HG03432 (cell line): ENCODE results near the gene PRIMA1.

Experiments used
- ATAC-seq: cut with Tn5 transposase; IDR thresholded peaks from one replicate; pipeline ENCODE4 v1.9.1; 2021; ENCODE audit warnings: mild to moderate bottlenecking, moderate library complexity; ENCODE audit not compliant: unreplicated experiment

The PRIMA1 gene, protein sequence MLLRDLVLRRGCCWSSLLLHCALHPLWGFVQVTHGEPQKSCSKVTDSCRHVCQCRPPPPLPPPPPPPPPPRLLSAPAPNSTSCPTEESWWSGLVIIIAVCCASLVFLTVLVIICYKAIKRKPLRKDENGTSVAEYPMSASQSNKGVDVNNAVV

DNA sequence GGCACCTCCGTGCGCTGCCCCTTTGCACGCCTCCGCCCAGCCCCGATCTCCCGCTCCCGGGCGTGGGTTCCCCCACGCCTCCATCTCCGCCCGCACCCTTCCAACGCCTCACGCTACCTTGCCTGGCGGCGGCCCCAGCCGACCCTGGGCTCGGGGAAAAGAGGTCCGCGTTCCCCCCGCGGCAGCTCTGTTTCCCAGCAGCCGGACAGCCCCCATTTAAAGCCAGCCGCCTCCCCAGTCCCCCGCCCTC is at the start of gene PRIMA1:
Gene PRIMA1 (minus strand): TSS at position 193 of the 250 bp plus-strand sequence. CDS start 767 bp downstream, outside the sequence.
- no peak for ATAC-seq

DNA sequence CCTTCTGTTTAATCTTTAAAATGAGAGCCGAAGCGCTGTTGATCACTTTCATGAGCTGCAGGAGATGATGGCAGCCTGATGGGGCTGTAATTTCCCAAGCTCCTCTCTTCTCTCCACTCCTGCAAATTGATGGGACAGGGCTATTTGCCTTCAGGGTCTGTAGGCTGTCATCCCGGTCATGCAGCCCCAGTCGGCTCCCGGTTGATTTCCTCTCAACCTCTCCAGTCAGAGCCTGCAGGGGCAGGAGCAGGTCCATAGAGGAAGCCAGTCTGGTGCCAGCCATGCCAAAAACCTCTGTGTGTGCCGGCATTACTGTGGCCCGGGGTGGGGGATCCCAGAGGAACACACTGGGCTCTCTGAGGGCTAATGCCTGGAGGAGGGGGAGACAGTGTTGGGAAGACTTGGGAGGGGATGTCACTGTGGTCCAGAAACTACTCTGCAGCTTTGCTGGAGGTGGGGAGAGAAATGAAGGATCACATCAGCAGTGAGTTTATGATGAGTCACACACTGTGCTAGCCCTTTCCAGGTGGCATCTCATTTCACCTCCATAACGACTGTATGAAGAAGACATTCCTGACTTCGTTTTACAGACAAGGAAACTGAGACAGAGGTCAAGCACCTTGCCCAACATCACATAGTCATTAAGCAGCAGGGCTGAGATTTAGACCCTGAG is 46.5 kb upstream of the PRIMA1 start:
- ATAC-seq = no peak

DNA sequence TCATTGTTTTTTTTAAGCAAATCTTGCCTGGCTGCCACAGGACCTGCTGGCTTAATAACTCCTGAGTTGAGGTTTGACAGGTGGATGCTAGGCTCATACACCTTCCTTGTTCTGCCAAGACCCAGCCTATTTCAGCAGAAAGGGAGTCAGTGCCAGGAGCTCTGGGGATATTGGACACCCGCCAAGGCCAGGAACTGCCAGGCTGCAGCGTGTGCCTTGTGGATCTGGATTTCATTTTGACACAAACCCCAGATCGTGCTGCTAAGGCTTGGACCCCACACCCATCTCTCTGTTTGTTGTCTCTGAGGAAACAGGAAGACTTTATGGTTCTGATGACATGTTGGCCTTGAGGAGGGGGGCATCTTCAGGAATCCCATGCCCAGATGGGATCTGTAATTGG is 44.4 kb upstream of the PRIMA1 start:
- no peak for ATAC-seq

DNA sequence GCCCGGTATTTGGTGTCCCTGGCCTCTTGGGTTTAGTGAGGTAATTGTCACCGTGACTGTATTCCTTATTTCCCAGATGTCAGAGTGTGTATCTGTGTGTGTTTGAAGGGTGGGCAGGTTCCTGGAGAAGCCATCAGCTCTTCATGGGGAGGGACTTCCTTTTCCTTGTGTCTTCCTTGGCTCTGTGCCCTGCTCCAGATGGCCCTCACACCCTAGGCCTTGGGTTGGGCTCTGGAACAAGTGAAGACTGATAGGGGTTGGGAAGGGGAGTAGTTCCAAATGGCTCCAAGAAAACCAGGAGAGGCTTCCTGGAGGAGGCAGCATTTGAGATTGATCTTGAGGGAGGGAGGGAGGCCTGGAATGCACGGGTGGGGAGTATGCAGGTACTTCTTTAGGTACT is 43.8 kb upstream of the PRIMA1 start:
- ATAC-seq = no peak

DNA sequence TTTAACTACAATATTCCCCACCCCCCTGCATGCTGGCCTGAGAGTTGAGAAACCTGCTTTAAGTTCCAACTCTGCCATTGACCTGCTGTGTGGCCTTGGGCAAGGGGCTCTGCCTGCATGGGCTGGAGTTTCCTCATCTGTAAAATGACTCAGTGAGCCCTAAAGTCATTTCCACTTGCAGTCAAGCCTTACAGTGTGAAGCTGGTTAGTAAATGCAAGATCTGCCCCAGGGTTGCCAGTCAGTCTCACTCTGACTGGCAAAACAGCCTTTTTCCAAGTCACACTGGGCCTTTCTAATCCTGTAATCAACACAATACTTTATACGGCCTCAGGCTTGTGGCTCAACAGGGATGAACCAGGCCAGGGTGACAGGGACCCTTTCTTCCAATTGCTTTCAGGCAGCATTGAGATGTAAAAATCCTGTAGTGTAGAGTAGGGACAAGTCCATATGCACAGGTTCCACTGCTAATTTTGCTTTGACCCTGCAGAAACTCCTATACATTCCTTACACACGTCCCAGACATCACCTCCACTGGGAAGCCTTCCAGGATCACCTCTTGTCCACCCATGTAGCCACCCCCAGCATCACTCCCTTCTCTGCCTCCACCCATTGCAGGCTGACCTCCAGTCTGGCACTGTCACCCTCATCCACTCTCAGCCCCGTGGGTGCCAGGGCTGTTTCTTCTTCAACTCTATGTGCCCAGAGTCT is 42.6 kb upstream of the PRIMA1 start:
- ATAC-seq = no peak

DNA sequence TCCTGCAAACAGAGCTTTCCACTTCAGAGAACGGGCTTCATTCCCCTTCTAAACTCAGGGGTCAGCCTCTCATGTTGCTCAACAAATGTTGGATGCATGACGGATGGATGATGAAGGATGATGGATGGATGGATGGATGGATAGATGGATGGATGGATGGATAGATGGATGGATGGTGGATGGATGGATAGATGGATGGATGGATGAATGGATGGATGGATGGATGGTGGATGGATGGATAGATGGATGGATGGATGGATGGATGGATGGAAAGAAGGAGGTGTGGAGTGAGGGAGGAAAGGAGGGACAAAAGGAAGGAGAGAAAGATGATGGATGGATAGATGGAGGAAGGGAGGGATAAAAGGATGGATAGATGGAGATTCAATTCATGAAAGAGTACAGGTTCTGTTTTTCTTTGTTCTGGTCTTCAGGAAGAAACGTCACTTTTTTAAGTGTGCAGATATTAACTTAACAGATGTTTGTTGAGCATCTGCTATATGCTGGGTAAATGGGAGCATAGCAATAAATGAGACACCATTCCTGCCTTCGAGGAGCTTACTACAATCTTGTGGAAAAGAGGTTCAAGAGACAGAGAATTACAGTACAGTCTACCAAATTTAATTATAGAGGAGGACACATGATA is 41.7 kb upstream of the PRIMA1 start:
- ATAC-seq = no peak

DNA sequence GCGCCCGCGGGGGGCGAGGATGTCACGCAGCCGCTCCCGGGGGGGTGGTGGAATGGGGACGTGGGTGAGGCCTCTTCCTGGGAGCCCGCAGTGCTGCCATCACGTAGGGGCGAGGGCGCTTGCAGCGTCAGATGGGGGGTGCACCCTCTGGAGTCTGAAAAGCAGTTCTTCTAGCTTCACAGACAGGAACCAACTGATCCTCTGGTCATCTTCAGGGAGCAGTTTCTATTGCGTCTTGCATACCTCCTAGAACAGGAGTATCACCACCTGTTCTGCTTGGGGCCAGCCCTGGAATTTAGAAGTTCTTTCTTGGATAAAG is 36.9 kb upstream of the PRIMA1 start:
- no peak for ATAC-seq

DNA sequence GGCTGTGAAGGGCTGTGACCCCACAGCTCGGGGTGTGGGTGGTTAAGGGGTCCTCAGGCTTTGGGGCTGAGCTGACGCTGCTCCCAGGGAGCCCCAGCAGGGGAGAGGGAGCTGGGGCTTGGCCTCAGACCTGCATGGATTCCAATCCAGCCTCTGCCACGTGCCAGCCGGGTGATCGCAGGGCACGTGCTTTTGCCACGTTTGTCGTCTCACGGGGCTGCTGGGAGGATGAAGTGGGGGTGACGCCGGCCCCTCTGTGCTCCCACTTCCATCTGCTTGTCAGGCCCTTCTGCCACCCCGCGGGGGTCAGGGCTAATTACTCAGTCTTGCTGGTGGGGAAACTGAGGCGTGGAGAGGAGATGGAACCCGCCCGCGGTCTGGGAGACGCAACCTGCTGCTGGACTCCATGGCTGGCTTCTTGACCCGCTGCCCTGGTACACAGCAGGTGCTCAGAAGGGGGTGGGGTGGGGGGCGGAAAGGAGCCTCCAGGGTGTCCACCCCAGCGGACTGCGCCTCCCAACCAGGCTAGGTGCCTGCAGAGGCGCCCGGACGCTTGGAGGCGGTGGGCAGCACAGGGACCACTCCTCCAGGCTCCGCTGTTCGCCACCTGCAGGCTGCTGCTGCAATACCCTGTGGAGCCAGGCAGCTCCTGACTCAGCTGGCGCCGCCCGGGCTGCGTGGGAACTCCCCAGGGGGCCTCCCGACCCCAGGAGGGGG is 36.4 kb upstream of the PRIMA1 start:
- ATAC-seq = no peak

DNA sequence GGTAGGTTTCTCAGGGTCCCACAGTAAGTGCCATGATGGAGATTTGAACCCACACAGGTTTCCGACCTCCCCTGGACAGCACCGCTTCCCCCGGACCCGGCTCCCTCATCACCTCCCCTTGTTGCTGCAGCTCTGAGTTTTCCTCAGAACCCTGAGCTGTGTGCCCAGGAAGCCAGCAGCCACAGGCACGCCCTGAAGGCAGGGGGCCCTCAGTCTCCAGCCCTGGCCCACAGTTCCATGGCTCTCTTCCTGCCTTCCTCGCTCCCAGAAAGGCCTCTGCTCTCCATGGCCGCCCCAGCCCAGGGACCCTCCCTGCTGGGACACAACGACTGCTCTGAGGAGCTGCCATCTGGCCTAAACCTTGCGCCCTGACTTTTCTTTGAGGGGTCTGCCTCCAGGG is 35.8 kb upstream of the PRIMA1 start:
- ATAC-seq = no peak

DNA sequence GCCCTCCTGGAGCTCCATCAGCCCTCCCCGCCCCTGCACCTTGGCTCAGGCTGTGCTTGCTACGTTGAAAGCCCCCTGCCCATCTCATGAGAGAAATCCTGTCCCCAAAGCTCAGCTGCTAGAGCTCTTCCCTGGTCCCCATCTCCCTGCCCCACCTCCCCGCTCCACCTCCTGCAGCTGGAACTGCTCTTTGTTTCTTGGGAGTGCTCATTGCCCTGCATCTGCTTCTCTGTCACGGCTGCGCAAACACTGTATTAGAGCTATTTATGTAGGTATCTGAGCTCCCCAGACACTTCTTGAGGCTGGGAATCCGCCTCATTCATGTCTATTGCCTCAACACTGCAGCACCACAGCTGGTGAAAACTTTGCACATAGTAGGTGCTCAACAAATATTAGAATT is 32.8 kb upstream of the PRIMA1 start:
- no peak for ATAC-seq

DNA sequence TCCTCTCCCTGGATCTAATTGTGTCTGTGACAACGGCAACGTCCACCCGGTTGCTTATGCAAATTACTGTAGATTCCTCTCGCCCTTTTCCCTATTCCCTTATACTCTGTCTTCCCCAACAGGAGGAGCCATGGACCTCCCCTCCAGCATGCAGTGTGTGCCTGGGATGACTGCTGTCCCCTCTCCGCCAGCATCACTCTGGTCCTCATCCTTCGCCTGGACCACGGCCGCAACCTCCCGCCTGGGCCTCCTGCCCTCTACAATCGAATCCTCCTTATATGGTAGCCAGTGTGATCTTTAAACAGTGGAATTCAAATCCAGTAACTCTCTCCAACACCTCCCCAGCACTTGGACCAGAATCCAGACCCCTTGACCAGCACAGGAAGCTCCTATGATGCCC is 30.6 kb upstream of the PRIMA1 start:
- no peak for ATAC-seq

DNA sequence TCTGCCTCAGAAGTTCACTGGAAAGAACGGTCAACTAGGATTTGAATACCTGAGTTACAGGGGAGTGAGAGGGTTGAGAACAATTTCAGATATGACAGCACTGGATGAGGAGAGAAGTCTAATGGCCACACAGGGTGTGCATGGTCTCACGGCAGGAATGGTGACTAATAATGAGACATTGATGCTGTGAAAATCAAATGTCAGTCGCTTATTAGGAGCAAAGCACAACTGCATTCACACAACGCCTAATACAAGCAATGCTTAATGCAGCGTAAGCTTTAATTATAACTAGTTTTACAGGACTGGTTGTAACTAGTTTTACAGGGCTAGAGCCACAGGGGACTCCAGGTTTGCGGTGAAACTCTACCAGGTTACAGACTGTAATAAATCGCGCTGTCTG is 23.4 kb upstream of the PRIMA1 start:
- no peak for ATAC-seq

DNA sequence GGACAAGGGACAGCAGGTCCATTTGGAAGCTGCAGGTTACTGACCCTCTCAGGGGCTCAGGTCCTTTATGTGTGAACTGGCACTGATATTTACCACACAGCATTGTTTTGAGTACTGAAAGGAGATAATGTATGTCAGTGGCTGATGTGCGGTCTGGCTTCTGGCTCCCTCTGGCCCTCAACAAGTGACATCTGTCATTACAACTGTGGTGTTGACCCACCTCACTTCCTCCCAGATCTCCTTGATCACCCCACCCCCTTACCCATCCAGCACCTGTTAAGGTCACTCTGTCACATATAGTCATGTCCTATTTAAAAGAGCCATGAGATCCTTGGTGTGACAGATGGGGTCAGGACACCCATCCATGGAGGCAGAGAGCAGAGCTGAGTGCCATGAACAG is 22.7 kb upstream of the PRIMA1 start:
- ATAC-seq = no peak

DNA sequence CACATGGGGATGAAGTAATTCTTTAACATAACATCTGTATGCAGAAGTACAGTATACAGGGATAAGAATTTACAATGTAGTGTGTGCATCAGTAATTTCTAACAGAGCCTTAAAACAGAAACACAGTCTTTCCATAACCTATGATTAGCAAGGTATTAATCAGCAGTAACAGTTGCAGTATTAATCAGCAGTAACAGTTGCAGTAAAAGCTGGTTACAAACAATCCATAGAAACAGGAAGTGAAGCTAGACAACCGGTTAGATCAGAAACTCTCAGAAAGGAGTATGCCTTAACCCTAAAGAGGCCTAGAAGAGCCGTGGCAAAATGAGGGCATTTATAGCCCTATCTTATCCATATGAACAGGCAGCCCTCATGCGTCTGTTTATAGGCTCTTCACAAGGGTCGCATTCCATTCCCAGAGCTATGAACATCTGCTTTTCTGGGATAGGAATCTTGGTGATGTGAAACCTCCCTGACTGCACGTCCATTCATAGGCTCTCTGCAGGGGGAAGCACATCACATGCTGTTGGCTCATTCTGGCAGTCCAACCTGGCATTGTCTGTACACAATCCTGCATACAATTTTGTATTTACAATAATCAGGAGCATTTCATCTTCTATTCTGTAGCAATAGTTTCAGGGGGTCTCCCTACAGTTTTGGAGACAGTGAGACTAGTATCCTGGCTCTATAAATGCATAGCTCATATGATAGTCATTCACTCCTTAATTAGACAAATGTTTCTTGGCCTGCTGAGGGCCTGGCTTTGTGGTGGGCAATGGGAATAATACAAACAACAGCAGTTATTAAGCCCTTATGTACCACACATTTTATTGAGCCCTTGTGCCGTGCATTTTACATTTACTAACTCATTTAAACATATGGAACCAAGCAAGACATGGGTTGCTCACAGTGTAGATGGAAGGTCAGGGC is 21.5 kb upstream of the PRIMA1 start:
- peak; percentile 69 for ATAC-seq

DNA sequence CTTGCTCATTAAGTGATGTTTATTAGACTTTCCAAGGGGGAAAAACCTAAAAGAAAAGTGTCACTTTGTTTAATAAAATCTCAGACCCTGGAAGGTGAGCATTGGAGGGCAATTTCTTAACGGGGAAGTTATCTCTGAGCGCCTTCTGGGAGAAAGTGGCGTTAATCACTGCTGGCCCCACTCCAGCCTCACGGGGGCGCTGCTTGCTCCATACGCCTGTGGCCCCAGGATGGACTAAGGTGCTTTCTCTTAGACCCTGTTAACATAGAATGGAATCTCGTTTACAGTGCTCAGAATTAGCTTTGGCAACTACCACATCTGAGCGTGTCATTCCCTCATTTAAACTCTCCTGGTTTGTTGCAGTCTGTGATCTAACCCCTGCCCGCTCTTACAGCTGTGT is 16.4 kb upstream of the PRIMA1 start:
- ATAC-seq = no peak

DNA sequence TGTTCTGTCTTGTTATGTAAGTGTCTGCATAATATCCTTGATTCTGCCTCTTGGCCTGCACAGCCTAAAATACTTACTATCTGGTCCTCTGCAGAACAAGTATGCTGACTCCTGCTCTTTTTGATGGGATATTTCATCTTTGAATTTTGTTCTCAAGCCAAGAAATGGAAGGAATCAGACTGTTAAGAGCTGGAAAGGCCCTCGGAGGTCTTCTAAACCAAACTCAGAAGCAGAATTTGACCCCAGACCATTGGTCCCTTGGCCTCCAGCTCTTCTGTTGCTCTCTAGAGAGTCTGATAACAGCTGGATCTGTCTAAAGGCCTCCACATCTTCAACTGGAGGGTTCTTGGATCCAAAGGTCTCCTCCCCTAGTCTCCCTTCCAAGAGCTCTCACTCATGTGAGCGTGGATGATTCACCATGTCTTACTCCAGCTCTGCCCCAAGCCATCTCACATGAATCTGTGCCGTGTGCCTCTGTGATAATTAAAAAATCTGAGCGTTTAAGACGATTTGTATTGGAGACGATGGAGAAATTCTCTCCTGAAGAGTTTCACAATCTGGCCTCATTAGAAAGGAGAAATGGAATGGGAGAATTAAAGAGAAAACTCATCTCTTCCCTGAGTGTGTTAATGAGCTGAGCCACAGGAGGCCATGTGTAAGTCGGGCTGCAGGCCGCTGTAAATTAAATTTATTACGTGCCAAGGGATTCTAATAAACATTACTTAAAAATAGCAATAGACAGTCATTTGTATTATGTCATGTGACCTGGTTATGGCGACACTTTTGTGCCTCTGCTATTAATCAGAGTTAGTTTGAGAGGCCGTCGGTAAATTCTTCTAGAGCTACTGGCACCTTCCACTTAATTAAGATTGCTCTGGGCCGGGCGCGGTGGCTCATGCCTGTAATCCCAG is 15.4 kb upstream of the PRIMA1 start:
- no peak for ATAC-seq

DNA sequence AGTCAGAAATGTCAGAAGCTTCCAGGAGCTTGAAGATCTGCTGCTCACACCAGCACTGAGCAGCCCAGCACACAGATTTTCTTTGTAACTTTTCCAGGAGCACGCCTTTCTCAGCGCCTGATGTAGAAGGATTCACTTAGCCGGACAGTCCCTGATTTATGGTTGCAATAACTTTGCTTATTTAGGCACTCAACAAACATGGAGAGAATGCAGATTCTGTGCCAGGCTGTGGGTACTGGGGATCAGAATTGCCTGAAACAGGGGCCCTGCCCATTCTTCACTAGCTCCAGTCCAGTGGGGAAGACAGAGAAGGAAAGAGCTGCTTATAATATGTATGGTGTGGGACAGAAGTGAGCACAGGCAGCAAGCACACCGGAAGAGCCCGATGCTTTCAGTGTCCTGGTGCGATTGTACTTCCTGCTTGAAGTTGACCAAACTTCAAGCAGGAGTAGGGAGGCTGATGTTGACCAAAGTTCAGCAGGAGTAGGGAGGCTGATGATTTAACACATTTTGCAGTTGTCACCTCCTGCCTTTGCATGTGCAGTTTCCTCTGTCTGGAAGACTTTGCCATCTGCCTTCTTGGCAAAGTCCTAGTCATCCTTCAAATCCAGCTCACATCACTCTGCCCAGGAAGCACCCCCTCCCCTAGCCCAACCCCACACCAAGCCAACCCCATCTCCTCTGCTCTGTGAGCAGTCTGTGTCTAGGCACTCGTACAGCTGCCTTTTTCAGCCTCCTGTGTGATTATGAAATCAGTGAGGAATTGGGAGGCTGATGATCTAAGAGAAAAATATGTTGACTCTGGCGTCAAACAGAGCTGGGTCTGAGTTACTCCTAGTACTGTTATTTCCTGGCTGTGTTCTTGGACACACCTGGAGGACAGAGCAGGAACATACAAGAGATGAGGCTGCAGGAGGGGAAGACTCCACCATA is 12.0 kb upstream of the PRIMA1 start:
- ATAC-seq = no peak

DNA sequence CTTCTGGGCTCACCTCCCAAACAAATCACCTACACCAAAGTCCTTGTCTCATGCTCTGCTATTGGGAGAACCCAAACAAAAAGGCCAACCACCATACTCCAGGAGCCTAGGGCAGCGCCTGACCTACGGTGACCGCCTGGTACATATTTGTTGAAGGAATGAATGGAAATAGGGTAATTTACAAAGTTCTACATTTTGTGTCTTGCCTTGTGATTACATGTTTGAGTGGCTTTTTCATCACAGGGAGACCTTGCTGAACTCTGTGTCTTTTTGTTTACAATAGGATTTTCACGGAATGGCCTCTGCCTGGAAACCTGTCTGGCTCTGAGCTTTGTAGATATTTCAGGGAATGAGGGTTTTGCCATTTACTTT is 11.3 kb upstream of the PRIMA1 start:
- ATAC-seq = no peak

DNA sequence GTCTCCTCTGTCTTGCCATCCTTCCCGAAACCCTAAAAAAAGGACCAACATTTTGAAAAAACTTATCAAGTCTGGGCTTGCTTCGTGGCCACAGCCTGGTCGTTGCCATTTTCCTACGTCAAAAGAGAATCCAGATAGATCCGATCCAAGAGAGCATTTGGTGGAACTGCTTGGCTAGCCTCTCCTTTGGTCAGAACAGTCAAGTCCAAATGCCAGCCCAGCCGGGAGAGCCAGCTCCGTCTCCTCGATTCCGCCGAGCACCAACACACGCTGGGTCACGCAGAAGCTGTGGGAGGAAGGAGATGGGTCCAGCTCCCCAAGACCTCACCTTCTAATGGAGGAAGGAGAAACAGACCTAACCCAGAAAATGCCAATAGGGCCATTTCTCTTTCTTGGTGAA is 9.3 kb upstream of the PRIMA1 start:
- no peak for ATAC-seq
